Lung (tissue), 12 donors: Measurements from ENCODE around the gene ACER1. TPM values are rescaled to one million over a fixed set of nuclear protein-coding genes. Genes with fewer than 3 reads are reported as not detected.

ENCODE experiments used
- ATAC-seq: fragments of 200-7000 bp; cut with Tn5 transposase; one replicate; pipeline ENCODE4 v1.9.1; 2020; ENCODE audit warnings: moderate number of reproducible peaks; ENCODE audit not compliant: insufficient read depth, low FRiP score
- DNase-seq, 3 donors: peaks; one replicate each; pipeline ENCODE4 v3.0.0-alpha.2; 2013 to 2017
- H3K27ac ChIP-seq, 2 donors: one replicate each; pipeline ENCODE4 v1.5.1; 2013; ENCODE audit warnings: mild to moderate bottlenecking in 2 of 2, moderate library complexity in 2 of 2, control low read depth in 1 of 2, inconsistent platforms in 1 of 2, low read depth in 1 of 2, low read length in 1 of 2
- H3K27me3 ChIP-seq, 3 donors: one replicate each; pipeline ENCODE4 v1.5.1; 2013; ENCODE audit warnings: low read length in 2 of 3; ENCODE audit not compliant: control insufficient read depth in 3 of 3, insufficient read depth in 3 of 3
- H3K36me3 ChIP-seq, 4 donors: one replicate each; pipeline ENCODE4 v1.5.1; 2013; ENCODE audit warnings: low read length in 4 of 4, mild to moderate bottlenecking in 1 of 4, moderate library complexity in 1 of 4; ENCODE audit not compliant: control insufficient read depth in 4 of 4, insufficient read depth in 4 of 4
- H3K4me1 ChIP-seq, 5 donors: one replicate each; pipeline ENCODE4 v1.5.1; 2013; ENCODE audit warnings: low read length in 5 of 5, mild to moderate bottlenecking in 2 of 5, moderate library complexity in 1 of 5; ENCODE audit not compliant: control insufficient read depth in 5 of 5, insufficient read depth in 5 of 5
- H3K4me3 ChIP-seq: one replicate; pipeline ENCODE4 v1.5.1; 2013; ENCODE audit warnings: mild to moderate bottlenecking, control low read depth, moderate library complexity
- H3K9ac ChIP-seq, 2 donors: one replicate each; pipeline ENCODE4 v1.5.1; 2013; ENCODE audit warnings: low read length in 2 of 2, control low read depth in 1 of 2; ENCODE audit not compliant: insufficient read depth in 1 of 2
- H3K9me3 ChIP-seq, 4 donors: one replicate each; pipeline ENCODE4 v1.5.1; 2013; ENCODE audit warnings: low read length in 3 of 4, mild to moderate bottlenecking in 1 of 4, moderate library complexity in 1 of 4; ENCODE audit not compliant: control insufficient read depth in 4 of 4, insufficient read depth in 3 of 4
- CTCF ChIP-seq: IDR thresholded peaks from 2 replicates; pipeline ENCODE4 v1.5.1; 2012; ENCODE audit warnings: mild to moderate bottlenecking; ENCODE audit errors: control extremely low read depth, extremely low read depth
- WGBS, 2 donors: extraction: QIAGEN DNeasy Blood & Tissue Kit; methylation state at CpG; one replicate each; pipeline ENCODE4 v1.1.7; 2013; 5-methylcytosine and 5-hydroxymethylcytosine counted together
- polyA plus RNA-seq, 2 donors: library from polyadenylated mRNA; stranded (reverse); fragments of 200-250 nt; gene quantifications; one replicate each; pipeline ENCODE4 v1.2.1, GENCODE V29; 2013
- total RNA-seq, 2 donors: library from RNA; depleted of rRNA in 1 of 2; stranded (reverse); fragments of >200 nt in 1 of 2; gene quantifications; one replicate each; pipeline ENCODE4 v1.2.1, GENCODE V29; 2014 to 2021
- donor health status: control.
- donor health status: control.
- donor health status: Bipolar disorder and iron deficiency.
- donor health status: healthy.
- donor health status: DM: yes; HTN: yes; CAD: no.

Gene ACER1
- total and polyA plus RNA-seq, 4 donors: 0.06 TPM; not detected in 3

DNA sequence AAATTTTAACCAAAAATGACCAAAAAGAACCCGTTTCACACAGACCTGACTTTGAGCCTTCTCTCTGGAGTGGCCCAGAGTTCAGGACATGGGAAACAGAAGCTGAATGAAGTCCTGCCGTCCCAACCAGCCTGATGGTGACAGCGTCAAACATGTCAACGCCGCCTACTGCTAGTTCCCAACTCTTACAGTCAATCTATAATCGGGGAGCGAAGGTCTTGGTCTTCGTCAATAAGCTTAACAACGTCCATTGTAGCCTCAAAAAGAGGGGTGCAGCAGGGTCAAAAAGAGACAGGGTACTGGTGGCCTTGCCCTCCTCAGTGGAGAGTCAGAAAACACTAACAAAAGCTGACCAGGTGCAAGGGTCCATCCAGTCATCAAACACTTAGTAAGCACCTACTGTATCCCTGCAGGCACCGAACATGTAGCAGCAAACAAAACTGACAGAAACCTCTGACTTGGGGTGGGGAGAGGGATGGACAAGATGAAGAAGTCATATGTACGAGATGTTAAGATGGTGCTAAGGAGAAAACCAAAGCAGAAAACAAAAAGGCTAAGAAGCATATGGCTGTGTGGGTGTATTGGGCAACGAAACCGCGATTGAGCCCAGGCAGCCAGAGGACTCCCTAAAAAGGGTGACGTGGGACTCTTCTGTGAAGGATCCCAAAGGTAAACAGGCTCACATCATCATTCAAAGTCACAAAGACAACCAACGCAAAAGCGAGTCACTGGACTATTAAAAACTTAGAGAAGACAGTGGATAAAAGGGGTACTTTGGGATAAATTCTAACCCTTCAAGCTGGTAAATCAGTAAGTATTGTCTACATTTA lies 65.6 kb downstream of the ACER1 start:
- no peak for TF ChIP-seq CTCF
- 80 to 82% methylated on average over 17 of the region's 17 CpGs for WGBS, 2 donors
- H3K9me3 ChIP-seq: peaks cover 0 to 1% (median 0%) of the 10 kb centered on the region in 4 donors
- H3K4me1 ChIP-seq: peaks cover 7 to 43% (median 27%) of the 10 kb centered on the region in 5 donors
- H3K36me3 ChIP-seq: peaks cover 3 to 31% (median 18%) of the 10 kb centered on the region in 4 donors
- no peak for ATAC-seq
- H3K4me3 ChIP-seq: no peak overlapping the region
- H3K27ac ChIP-seq: peak overlapping the region in 1 of 2 donors; percentile 77
- no peak for DNase-seq
- no peak overlapping the region for H3K9ac ChIP-seq
- H3K27me3 ChIP-seq: no peaks in the 10 kb centered on the region

DNA sequence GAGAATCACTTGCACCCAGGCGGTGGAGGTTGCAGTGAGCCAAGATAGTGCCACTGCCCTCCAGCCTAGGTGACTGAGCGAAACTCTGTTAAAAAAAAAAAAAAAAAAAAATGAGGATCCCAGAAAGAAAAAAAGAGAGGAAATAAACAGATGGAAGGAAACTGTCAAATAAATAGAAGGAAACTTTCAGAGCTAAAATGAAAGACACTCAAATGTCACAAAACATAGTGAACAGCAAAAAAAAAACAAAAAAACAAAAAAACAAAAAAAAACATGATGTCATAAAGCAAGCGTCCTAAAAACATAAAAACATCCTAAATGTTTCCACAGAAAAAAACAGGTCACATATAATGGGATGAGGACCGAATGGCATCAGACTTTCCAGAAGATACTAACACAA lies 68.6 kb downstream of the ACER1 start:
- Histone ChIP-seq H3K27ac (no peak overlapping the region), H3K4me3 (no peak overlapping the region), H3K27me3 (no peaks in the 10 kb centered on the region), H3K36me3 (peaks cover 3 to 44% (median 22%) of the 10 kb centered on the region in 4 donors), H3K4me1 (peaks cover 0 to 27% (median 3%) of the 10 kb centered on the region in 5 donors), H3K9me3 (peaks cover 0 to 1% (median 0%) of the 10 kb centered on the region in 4 donors), H3K9ac (no peak overlapping the region)
- 76 to 87% methylated on average over 4 of the region's 4 CpGs for WGBS, 2 donors
- ATAC-seq: no peak
- no peak for TF ChIP-seq CTCF
- no peak for DNase-seq

DNA sequence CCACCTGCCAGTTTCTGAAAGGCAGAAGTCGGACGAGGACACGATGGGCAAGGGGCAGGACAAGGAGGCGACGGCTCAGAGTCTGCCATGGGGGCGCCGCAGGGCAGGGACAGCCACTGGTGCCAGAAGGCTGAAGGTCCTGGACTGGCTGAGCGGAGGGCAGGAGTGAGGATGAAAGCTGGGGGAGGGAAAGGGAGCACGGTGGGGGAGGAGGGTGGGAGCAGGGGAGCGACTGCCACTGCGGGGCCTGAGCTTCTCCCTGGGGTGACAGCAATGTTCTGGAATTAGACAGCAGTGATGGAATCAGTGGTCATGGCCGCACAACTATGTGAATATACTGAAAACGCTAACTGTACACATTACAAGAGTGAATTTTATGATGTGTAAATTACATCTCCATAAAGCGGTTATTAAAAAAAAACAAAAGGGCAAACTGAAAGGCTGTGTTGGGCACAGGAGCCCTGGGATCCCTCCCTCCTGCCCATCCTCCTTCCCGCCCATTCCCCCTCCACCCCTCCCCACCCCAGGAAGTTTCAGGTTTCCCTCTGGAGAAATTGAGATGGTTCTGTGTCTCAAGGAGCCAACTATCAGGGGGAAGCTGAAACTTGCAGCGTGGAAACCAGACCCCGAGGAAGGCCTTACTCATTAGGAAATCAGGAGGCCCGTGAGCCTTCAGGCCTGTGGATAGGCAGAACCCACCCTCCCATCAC lies 69.5 kb downstream of the ACER1 start:
- H3K27ac ChIP-seq: peak overlapping the region in 1 of 2 donors; percentile 42
- ATAC-seq (no peak), DNase-seq (no peak)
- H3K9ac ChIP-seq: no peak overlapping the region
- TF ChIP-seq CTCF: no peak
- peaks cover 0 to 1% (median 0%) of the 10 kb centered on the region in 4 donors for H3K9me3 ChIP-seq
- WGBS, 2 donors: 69 to 71% methylated on average over 18 of the region's 18 CpGs
- no peak overlapping the region for H3K4me3 ChIP-seq
- peaks cover 5 to 44% (median 23%) of the 10 kb centered on the region in 4 donors for H3K36me3 ChIP-seq
- H3K4me1 ChIP-seq: peaks cover 0 to 23% (median 3%) of the 10 kb centered on the region in 5 donors
- H3K27me3 ChIP-seq: no peaks in the 10 kb centered on the region
